MM.1S (cell line): ENCODE measurements around the gene BCAS3.

ENCODE experiments used
- DNase-seq: peaks from one replicate; pipeline ENCODE4 v3.0.0-alpha.2; 2015
- H2AFZ ChIP-seq: fragments of 300-600 bp; sonication (generic); 2 replicates; pipeline ENCODE4 v1.6.0; 2016; ENCODE audit warnings: antibody characterized with exemption, low read length
- H3F3A ChIP-seq: fragments of 300-600 bp; sonication (generic); 2 replicates; pipeline ENCODE4 v1.6.1; 2016; ENCODE audit warnings: mild to moderate bottlenecking, antibody characterized with exemption, low read length, moderate library complexity, mixed read lengths; ENCODE audit not compliant: insufficient read depth
- H3K27ac ChIP-seq: fragments of 300-600 bp; sonication (generic); 2 replicates; pipeline ENCODE4 v1.5.1; 2016; ENCODE audit warnings: mild to moderate bottlenecking, low read length
- H3K27me3 ChIP-seq: fragments of 300-600 bp; sonication (generic); replicated peaks from 2 replicates; pipeline ENCODE4 v1.6.0; 2016; ENCODE audit warnings: low read length; ENCODE audit not compliant: insufficient read depth
- H3K36me3 ChIP-seq: fragments of 300-600 bp; sonication (generic); replicated peaks from 2 replicates; pipeline ENCODE4 v1.6.1; 2016; ENCODE audit warnings: mild to moderate bottlenecking, low read length, mixed read lengths; ENCODE audit not compliant: insufficient read depth
- H3K4me1 ChIP-seq: fragments of 300-600 bp; sonication (generic); 2 replicates; pipeline ENCODE4 v1.6.1; 2016; ENCODE audit warnings: low read length, mixed read lengths
- H3K4me2 ChIP-seq: fragments of 300-600 bp; sonication (generic); 2 replicates; pipeline ENCODE4 v1.6.0; 2016; ENCODE audit warnings: low read depth, low read length
- H3K4me3 ChIP-seq: fragments of 300-600 bp; sonication (generic); 2 replicates; pipeline ENCODE4 v1.5.1; 2016; ENCODE audit warnings: low read length, mixed read lengths
- H3K79me2 ChIP-seq: fragments of 300-600 bp; sonication (generic); 2 replicates; pipeline ENCODE4 v1.6.1; 2016; ENCODE audit warnings: mixed run types, low read length, mixed read lengths
- H3K9ac ChIP-seq: fragments of 300-600 bp; sonication (generic); 2 replicates; pipeline ENCODE4 v1.6.1; 2016; ENCODE audit warnings: low read length, mixed read lengths
- H3K9me2 ChIP-seq: fragments of 300-600 bp; sonication (generic); replicated peaks from 2 replicates; pipeline ENCODE4 v1.6.1; 2016; ENCODE audit warnings: mild to moderate bottlenecking, low read length, mixed read lengths; ENCODE audit not compliant: insufficient read depth
- H3K9me3 ChIP-seq: fragments of 300-600 bp; sonication (generic); replicated peaks from 2 replicates; pipeline ENCODE4 v1.6.1; 2016; ENCODE audit warnings: mild to moderate bottlenecking, low read length, mixed read lengths; ENCODE audit not compliant: insufficient read depth
- H4K20me1 ChIP-seq: fragments of 300-600 bp; sonication (generic); 2 replicates; pipeline ENCODE4 v1.6.1; 2016; ENCODE audit warnings: mild to moderate bottlenecking, low read length, moderate library complexity, mixed read lengths; ENCODE audit not compliant: insufficient read depth
- EZH2 ChIP-seq: fragments of 300-600 bp; sonication (generic); optimal IDR thresholded peaks from 2 replicates; pipeline ENCODE3; 2017; ENCODE audit warnings: low read depth, mild to moderate bottlenecking, antibody characterized with exemption, low read length, mixed read lengths
- EZH2phosphoT487 ChIP-seq: fragments of 300-600 bp; sonication (generic); IDR thresholded peaks from 2 replicates; pipeline ENCODE4 v1.6.1; 2018; ENCODE audit warnings: antibody characterized with exemption, low read length
- TF ChIP-seq, protein P1 (sequence below): fragments of 300-600 bp; sonication (generic); IDR thresholded peaks from 2 replicates; pipeline ENCODE4 v1.5.1; 2016; ENCODE audit warnings: antibody characterized with exemption, low read length, mixed read lengths

BCAS3 gene

DNA sequence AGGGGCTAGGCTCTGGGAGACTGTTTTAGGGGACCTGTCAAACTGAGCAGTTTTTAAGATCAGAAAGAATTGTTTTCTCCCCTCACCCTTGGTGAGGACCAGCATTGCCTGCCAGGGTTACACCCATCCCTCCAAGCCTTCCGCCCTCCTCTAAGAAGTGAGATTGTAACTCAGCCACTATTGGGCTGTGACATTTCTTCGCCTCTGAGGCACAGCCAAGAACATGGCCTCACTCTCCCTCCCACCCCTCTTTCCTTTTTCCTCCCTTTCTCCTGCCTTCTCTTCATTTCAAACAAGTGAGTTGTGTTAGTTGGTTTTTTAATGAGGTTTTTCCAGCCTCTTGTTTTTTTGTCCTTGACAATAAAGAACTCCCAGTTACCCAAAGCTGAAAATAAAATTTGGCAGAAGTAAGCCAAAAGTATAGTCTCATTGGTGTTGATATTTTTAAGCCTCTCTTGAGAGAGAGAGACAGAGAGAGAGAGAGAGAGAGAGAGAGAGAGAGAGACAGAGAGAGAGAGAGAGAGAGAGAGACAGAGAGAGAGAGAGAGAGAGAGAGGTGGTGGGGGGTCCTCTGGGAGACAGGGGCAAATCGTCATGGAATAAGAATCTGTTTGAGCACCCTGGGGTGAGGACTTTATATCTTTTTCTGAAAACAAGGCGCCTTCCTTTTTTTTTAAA is 644.8 kb downstream of the BCAS3 start:
- TF ChIP-seq, protein P1, sequence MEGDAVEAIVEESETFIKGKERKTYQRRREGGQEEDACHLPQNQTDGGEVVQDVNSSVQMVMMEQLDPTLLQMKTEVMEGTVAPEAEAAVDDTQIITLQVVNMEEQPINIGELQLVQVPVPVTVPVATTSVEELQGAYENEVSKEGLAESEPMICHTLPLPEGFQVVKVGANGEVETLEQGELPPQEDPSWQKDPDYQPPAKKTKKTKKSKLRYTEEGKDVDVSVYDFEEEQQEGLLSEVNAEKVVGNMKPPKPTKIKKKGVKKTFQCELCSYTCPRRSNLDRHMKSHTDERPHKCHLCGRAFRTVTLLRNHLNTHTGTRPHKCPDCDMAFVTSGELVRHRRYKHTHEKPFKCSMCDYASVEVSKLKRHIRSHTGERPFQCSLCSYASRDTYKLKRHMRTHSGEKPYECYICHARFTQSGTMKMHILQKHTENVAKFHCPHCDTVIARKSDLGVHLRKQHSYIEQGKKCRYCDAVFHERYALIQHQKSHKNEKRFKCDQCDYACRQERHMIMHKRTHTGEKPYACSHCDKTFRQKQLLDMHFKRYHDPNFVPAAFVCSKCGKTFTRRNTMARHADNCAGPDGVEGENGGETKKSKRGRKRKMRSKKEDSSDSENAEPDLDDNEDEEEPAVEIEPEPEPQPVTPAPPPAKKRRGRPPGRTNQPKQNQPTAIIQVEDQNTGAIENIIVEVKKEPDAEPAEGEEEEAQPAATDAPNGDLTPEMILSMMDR = no peak
- TF ChIP-seq EZH2phosphoT487 = no peak
- no peak for TF ChIP-seq EZH2
- H3K9me3 ChIP-seq = no peaks in the 10 kb centered on the region
- H4K20me1 ChIP-seq = no peaks in the 10 kb centered on the region
- H3K4me2 ChIP-seq = no peak overlapping the region
- H3K27ac ChIP-seq = no peak overlapping the region
- H3K36me3 ChIP-seq = no peaks in the 10 kb centered on the region
- no peaks in the 10 kb centered on the region for H3K79me2 ChIP-seq
- no peak overlapping the region for H3K9ac ChIP-seq
- no peak for DNase-seq
- H2AFZ ChIP-seq = no peak overlapping the region
- H3K9me2 ChIP-seq = no peaks in the 10 kb centered on the region
- H3K4me3 ChIP-seq = no peak overlapping the region
- peaks cover 30% of the 10 kb centered on the region for H3K4me1 ChIP-seq
- peaks cover 22% of the 10 kb centered on the region for H3F3A ChIP-seq
- no peaks in the 10 kb centered on the region for H3K27me3 ChIP-seq

DNA sequence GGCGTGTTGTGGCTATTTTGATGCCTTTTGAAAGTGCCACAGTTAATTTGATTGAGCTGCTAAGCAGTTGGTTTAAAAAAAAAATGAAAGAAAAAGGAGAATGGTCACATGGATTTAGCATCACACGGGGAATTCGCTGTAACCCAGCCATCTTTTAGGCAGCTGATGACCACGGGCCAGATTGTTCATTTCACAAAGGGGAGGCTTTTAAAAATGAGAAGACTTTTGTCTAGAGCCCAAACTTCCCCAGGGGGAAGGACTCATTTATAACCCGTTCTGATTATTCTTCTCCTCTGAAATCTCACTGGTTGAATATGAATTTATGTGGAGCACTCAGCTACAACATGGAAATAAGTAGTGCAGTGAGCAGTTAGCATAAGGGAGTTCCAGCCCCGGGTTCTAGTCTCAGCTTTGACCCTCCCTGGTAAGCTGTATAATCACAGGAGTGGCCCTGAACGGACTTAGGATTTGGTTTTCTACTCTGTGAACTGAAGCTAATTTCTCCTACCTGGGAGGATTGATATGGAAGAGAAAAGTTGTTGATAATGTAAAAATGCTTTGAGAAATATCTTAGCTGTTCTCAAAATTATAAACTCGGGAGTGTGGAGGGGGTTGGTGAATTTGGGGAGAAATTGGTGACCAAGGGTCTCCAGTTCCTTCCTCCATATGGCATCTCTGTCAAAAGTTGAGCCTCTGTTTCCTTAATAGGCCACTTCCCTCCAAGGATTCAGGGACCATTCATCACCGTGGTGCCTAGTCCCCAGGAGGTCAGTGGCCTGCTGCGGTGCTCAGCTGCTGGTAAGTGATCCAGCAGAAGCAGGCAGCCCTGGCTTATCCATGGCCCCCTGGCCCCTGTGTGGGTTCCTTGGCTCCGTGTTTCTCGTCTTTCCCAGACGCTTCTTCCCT is 645.6 kb downstream of the BCAS3 start:
- Histone ChIP-seq H3K27ac (no peak overlapping the region), H3K4me3 (no peak overlapping the region), H3K4me2 (no peak overlapping the region), H4K20me1 (no peaks in the 10 kb centered on the region), H3K9me2 (no peaks in the 10 kb centered on the region), H3F3A (peaks cover 15% of the 10 kb centered on the region), H3K9ac (no peak overlapping the region), H3K9me3 (no peaks in the 10 kb centered on the region), H3K79me2 (no peaks in the 10 kb centered on the region), H3K36me3 (no peaks in the 10 kb centered on the region), H2AFZ (no peak overlapping the region), H3K27me3 (no peaks in the 10 kb centered on the region), H3K4me1 (peaks cover 22% of the 10 kb centered on the region)
- no peak for DNase-seq
- TF ChIP-seq, protein P1 = no peak
- TF ChIP-seq EZH2phosphoT487 (no peak), EZH2 (no peak)

DNA sequence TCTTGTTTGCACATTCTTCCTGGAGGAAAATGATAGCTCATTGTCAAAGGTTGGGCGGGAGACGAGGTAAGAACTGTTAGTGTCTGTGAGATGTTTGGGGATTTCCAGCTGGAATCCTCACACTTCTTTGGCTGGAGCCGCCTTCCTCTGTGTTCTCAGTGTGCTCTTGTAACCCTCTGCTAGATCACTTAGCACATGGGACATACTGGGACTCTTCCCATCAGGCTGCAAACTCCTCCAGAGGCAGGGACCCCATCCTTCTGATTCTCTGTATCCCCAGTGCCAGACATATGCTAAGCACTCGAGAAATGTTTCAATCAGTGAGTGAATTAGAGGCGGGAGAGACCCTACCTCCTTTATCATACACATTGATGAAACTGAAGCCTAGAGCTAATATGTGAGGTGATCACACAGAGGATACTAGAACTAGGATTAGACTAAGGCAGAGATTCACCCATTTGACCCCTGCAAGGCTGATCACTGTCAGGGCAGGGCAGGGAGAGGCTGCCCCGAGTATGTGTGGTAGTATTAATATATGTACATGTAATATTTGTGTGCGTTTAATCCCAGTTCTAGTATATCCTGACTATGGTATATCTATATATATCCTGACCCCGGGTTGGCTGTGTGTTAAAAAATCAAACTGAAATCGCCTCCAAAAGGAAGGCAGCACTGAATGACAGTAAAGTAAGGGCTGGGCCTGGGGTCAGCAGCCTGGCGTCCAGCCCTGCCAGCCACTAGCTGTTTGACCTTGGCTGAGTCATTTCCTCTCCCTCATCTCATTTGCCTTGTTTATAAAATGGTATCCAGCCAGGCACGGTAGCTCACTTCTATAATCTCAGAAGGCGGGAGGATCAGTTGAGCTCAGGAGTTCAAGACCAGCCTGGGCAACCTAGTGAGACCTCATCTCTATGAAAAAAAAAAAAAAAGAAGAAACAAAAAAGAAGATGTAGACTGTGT is 646.5 kb downstream of the BCAS3 start:
- Histone ChIP-seq H3K4me3 (no peak overlapping the region), H3K9me2 (no peaks in the 10 kb centered on the region), H3K27ac (no peak overlapping the region), H2AFZ (no peak overlapping the region), H3K4me2 (no peak overlapping the region), H4K20me1 (no peaks in the 10 kb centered on the region), H3K79me2 (no peaks in the 10 kb centered on the region), H3K36me3 (no peaks in the 10 kb centered on the region), H3K4me1 (peaks cover 16% of the 10 kb centered on the region), H3K27me3 (no peaks in the 10 kb centered on the region), H3F3A (peaks cover 6% of the 10 kb centered on the region), H3K9me3 (no peaks in the 10 kb centered on the region), H3K9ac (no peak overlapping the region)
- TF ChIP-seq, protein P1 = no peak
- no peak for TF ChIP-seq EZH2phosphoT487
- TF ChIP-seq EZH2 = no peak
- DNase-seq = no peak
